ENCODE results near the gene TRAPPC11.
"Not testable (repeated sequence)": the region's sequence is repeated elsewhere in the genome, so short reads cannot be mapped to it uniquely, and the experiment has no call there.

DNA sequence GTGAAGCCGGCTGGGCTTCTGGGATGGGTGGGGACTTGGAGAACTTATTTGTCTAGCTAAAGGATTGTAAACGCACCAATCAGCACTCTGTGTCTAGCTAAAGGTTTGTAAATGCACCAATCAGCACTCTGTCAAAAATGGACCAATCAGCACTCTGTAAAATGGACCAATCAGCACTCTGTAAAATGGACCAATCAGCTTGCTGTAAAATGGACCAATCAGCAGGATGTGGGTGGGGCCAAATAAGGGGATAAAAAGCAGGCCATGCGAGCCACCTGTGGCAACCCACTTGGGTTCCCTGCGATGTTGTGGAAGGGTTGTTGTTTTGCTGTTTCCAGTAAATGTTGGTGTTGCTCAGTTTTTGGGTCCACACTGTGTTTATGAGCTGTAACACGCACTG is 66.5 kb downstream of the TRAPPC11 start:
- not testable (repeated sequence) for TF ChIP-seq CSDC2, ZFP30, SNAI2 (CRISPR knock-in tag; IDR thresholded peaks at IDR 0.05)

Data from SK-N-SH treated with all-trans-retinoic acid at 6 μM for 48 hours (cell line).